ENCODE measurements around the gene EPAS1.

Gene EPAS1

DNA sequence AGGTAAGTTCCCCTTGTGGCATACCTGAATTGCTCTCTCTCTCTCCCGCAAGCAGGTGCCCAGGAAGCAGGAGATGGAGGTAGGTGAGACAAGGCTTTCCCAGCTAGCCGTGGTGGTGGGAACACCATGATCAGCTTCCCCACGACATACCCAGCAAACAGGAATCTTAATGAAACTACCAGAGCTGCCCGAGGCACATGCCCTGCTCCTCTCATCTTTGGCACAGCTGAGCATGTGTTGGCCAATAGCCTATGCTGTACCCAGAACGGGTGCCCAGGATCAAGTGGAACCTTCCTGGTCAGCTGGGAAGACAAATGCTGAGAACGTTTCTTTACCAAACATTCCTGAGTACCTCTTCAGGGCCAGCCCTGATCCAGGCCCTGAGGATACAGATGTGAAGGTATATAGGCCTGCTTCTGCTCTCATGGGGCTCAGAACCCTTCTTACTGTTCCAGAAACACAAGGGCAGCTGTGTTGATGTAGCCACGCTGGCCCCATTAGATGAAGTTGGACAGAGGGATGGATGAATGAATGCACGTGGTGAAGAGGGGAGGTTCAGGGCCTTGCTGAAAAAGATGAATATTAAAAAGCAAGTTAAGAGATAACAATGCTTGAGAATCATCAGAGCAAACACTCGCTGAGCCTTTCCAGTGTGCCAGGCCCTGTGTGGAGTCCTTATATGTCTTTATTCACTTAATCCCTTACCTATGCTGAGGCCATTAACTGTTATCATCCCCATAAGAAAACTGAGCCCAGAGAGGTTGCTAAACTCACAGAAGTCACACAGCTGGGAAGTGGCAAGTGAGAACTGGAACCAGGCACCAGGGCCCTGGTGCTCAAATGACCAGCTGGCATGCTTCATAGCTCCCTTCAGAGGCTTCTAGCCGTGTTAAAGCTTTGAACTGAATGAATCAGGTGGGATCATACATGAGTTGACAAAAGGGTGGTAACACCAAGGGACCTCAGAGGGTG is 113.4 kb downstream of the EPAS1 start:
- DNase-seq (ENCODE audit: low read depth) = no peak

DNA sequence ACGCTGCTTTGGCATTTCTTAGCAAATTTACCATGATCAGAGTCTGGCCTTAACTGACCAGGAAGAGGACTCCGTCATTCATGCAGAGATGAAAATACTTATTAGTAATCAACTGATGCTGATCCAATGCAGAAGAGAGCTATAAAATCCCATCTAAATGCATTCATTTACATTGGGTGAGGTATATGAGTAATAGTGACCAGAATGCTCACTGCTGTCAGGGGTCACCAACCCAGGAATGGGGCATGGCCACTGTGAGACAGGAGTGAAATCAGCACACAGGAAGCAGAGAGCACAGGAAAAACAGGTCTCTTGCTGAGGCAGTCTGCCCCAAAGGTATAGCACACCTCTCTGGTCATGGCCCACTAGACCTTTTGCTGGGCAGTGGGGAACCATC is 114.0 kb downstream of the EPAS1 start:
- DNase-seq (ENCODE audit: low read depth) = no peak

DNA sequence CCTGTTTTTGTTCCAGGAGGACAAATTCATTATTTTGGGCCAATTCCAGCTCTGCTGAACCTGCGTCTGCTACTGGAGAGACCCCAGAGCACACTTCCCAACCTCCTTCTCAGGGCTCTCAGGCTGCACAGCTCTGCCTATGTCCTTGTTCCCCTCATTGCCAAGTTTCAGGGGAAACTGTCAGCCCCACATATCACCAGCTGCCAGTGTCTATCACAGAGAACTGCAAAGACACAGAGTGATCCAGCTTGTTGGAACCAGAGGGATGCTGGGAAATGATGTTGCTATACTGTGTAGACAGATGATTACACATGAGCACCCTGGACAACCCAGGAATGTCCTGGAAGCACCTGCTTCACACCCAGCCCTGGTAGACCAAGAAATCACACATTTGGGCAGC is 114.8 kb downstream of the EPAS1 start:
- DNase-seq (ENCODE audit: low read depth) = no peak

DNA sequence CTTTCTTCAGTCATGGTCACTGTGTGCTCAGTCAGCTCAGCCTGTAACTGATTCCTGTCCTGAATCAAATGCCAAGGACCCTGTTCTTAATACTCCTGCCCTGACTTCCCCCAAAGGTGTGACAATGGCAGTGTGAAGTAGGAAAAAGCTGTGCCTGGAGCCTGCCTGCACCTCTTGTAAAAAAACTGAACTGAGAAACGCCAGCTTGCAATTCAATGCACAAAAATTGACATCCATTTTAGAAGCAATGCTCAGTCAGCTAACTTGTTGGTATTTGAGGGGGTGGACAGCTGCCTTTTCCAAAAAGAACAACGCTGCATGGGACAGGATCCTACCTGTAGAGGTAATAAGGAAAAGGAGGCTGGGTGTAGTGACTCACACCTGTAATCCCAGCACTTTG is 115.9 kb downstream of the EPAS1 start:
- no peak for DNase-seq (ENCODE audit: low read depth)

DNA sequence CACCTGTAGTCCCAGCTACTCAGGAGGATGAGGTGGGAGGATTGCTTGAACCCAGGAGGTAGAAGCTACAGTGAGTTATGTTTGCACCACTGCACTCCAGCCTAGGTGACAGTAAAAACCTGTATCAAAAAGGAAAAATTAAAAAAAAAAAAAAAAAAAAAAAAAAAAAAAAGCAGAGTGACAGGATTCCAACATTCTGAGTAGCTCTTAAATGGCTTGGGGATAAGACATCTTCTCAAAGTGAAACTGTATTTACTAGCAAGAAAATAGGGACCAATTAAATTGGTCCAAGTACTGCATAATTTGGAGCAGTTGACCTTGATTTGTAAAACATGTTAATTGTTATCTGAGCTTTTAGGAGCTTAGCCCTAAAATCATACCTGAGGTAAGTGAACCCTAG is 116.4 kb downstream of the EPAS1 start:
- no peak for DNase-seq (ENCODE audit: low read depth)

DNA sequence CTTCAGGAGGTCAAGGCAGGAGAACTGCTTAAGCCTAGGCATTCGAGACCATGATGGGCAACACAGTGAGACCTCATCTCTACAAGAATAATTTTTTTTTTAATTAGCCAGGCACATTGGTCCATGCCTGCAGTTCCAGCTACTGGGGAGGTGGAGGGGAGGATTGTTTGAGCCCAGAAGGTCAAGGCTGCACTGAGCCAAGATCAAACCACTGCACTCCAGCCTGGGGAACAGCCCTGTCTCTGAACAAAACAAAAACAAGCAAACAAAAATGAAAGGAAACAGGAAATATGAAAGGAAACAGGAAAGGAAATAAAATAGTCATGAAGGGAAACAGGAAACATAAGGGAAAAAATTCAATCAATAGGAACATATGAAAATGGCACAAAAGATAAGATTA is 117.5 kb downstream of the EPAS1 start:
- no peak for DNase-seq (ENCODE audit: low read depth)

DNA sequence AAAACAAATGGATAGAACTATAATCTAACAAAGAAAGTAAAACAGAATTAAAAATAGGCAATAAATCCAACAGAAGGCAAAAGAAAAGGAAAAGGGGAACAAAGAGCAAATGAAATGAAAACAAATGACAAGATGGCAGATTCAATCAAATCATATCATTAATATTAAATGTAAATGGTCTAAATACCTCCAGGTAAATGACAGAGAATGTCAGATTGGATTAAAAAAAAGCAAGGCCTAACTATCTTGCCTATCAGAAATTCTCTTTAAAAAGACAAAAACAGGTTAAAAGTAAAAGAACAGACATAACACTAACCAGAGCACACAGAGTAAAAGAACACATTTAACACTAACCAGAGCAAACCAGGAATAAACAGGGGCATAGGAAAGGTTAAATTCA is 119.1 kb downstream of the EPAS1 start:
- no peak for DNase-seq (ENCODE audit: low read depth)

DNA sequence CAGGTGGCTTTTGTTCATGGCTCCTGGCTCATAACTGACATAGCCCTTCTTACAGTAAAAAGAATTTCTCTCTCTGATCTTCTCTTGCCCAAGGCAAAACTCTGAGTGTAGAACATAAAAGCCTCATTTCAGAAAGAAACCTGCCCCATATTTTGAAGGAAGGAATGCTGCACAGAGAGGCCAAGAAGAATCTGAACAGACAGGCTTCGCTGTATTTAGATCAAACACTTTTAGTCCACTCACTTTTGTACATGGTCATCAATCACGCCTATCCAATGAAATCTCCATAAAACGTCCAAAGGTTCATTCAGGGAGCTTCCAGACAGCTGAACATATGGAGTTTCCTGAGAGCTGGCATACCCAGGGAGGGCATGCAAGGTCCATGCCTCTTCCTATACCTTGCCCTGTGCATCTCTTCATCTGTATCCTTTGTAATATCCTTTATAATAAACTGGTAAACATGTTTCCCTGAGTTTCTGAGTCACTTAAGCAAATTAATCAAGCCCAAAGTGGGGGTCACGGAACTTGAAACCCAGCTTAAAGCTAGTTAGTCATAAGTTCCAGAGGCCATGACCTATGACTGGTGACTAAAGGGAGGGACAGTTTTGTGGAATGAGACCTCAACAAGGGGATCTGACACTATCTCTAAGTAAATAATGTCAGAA is 119.7 kb downstream of the EPAS1 start:
- no peak for DNase-seq (ENCODE audit: low read depth)

DNA sequence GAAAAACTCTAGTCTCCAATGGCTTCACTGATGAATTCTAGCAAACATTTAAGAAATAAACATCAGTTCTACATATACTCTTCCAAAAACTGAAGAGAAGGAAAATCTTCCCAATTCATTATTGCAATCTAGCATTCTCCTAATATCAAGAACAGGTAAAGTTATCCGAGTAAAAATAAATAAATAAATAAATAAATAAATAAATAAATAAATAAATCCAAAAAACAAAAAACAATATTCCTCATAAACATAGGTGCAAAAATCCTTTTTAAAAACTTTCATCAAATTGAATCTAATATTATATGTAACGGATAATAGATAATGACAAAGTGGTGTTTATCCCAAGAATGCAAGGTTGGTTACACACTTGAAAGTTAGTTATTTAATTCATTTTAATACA is 123.7 kb downstream of the EPAS1 start:
- no peak for DNase-seq (ENCODE audit: low read depth)

DNA sequence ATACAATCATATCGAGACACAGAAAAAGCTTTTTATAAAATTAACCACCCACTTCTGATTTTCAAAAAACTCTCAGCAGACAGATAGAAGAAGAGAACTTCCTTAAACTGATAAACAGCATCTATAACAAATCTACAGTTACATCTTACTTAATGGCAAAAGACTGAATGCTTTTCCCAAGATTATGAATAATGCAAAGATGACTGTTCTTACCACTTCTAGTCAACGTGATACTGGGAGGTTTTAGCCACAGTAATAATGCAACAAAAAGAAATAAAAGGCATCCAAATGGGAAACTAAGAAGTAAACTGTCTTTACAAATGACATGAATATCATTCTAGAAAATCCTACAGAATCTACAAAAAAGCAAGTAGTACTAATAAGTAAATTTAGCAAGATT is 124.2 kb downstream of the EPAS1 start:
- no peak for DNase-seq (ENCODE audit: low read depth)

DNA sequence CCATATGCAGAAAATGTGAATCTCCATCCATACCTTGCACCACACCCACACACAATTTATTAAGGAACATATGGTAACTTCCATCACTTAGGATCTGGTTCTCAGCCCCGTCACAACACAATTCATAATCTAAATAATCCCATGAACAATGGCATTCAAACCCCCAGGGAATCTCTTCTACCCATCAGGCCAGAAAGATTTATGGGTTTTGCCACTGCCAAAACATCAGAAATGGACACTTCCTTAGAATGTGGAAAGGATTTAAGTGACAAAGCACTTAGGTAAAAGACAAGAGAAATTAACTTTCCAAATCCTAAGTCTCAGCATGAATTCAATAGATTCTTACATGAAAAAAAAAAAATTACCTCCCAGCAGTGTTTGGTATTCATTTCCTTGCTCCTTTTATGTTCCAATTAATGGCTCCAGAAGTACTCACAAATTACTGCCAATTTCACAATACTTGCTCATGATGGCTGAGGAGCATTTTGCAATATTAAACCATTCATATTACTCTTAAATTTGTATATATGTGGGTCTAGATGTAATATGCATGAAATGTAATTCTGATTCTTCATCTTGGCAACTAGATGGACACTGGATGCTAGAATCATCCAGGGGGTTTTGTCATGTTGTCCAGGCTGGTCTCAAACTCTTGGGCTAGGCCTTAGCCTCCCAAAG is 125.6 kb downstream of the EPAS1 start:
- no peak for DNase-seq (ENCODE audit: low read depth)

DNA sequence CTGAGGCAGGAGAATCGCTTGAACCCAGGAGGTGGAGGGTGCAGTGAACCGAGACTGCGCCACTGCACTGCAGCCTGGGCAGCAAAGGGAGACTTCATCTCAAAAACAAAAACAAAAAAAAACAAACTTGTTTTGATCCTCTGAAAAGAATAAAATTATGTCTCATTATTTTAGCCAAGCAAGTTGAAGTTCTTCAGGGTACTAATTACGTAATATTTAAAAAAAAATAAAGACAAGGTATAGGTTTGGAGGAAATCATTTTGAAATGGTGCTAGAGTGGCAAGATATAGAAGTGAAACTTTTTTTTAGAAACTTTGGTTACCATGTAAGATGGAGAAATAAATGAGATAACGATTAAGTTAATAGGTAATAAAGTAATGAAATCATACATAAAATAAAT is 127.7 kb downstream of the EPAS1 start:
- no peak for DNase-seq (ENCODE audit: low read depth)

DNA sequence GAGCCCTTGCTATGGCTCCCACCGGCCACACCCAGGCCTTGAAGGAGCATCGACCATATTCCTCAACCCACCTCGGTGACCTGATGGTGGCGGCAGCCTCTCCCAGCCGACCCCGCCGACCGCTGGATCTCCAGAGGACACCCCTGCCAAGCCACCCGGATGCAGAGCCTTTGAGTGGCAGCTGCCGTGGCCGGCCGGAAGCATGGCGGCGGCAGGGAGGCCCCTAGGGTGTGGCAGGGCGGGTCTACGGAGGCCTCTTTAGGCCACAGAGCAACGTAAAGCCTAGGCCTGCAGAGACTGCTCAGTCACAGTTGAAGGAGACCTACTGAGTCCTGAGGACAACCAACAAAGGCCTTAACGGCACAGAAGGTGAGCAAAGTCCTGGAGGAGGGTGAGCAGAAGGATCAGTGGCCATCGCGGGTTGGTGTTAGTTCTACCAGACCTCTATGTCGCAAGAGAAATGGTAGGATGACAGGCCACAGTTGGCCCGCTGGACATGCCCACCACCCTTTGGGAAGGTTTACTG is 131.8 kb downstream of the EPAS1 start:
- DNase-seq (ENCODE audit: low read depth) = no peak

DNA sequence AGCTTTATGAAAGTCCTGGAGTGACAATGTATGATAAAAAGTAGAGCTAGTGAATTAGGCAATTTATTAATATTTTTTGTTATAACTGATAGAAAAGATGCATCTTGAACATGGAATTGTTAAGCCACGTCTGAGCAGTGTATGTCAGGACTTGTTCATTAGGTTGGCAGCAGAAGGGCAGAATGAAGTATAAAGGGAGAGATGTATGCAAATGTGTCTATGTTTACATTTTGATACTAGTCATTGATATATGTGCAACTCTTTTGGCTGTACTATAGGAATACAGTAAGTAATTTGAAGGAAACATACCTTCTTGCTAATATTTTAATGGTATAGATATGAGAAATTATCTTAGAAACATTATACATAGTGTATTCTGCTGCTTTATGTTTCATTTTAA is 133.2 kb downstream of the EPAS1 start:
- DNase-seq (ENCODE audit: low read depth) = no peak

DNA sequence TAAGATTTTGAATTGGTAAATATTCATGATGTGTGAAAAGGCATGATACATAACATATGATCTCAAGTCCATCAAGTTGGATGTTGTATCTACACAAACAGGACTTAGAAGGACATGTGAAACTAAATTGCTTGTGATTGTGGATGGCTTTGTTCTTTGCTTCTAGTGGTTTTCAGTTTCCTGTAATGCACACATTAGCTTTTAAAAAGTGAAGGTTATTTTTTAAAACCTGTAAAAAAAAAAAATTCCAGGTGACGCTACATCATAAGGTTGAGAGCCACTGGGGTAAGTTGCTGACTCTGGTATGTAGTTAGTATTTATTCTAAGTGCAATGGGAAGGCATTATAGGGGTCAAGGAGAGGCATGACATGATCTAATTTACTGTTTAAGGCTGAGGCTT is 133.8 kb downstream of the EPAS1 start:
- DNase-seq (ENCODE audit: low read depth) = no peak

DNA sequence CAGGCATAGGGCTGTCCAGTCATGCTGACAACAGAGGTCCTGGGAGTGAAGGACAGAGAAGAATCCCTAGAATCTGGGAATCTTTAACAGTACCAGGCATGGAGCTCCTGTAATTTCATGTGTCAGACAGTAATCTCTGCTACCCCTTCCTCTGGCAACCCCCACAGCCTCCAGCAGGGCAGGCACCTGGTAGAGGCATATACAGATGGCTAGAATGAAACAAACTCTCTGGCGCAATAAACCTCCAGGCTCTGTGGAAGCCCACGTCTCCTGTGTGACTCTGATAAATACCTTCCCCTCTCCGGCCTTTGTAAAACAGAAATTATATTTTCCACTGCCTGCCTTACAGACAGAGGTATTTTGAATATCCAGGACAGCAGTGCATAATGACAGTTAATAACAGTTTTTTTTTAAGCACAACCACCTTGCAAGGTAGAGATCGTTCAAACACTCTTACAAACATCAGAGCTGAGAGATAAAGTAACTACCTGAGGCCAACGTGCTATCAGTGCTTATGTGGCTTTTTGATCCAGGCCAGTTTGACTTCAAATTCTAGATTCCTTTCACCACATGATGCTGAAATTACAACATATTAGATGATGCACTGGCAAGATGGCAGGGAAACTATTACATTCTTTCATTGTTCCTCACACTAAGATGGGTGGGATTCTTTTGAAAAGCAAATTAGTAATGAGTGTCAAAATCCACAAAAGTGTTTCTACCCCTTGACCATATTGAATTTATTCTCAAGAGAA is 134.5 kb downstream of the EPAS1 start:
- no peak for DNase-seq (ENCODE audit: low read depth)

DNA sequence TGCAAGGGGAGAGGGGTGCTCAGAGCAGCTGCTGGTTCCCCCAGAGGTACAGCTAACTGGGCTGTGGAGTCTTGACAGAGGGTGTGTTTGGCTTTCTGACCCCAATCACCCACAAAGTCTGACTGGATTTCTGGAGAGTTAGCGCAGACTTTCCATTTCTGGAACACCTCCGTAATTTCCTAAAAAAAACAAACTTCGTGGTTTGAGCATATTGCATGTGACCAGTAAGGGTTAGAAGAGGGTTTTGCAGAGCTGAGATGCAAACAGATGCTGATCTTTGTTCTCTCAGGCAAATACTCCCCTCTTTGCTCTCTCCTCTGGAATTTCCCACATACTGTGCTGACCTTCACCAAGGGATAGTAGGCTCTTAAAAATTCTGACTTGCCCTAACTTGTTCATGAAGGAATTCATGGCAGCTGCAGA is 137.7 kb downstream of the EPAS1 start:
- DNase-seq (ENCODE audit: low read depth) = no peak

DNA sequence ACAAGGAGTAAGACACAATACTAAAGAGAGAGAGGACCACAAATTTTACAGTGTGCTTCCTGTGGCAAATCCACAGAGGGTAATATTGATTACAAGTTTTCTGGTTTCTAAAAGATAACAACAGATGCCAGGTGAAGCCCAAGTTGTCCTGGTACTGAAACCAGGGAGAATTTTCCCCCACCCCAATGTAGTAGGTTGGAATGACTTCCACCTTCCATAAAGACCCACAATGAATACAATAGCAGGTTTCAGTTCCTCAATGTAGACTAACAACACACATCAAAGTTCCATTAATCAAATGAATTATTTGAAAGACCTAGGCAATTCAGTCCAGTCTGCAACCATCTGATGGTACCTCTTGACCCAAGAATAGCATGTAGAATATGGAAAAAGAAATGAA is 138.1 kb downstream of the EPAS1 start:
- no peak for DNase-seq (ENCODE audit: low read depth)

DNA sequence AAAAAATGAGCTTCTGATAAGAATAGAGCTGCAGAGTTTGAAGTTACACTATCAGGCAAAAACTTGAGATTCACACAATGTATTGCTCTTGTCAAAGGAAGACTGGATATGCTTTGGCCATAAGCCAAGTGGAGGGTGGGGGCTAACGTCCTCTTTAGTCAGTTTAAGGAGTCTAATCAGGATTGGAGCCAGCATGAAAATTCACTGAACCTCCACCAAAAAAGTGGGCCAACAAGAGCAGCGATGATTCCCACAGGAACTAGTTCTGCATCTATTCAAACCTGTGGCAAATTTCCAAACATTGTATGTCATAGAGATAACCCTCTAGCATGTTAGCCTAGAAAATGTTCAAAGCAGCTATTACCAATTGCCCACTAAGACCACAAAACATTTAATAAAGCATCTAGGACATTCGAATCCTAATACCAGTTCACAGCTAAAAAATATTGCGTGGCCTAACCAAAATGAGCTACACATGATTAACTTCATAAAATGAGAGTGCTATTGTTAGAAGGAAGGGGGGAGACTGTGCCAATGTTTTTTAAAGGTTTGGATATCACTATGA is 138.7 kb downstream of the EPAS1 start:
- DNase-seq (ENCODE audit: low read depth) = no peak

Data from GM04503 (cell line).